Measurements from ENCODE around the gene HCLS1. TPM values are rescaled to one million over a fixed set of nuclear protein-coding genes. Genes with fewer than 3 reads are reported as not detected.
"Not testable (repeated sequence)": the region's sequence is repeated elsewhere in the genome, so short reads cannot be mapped to it uniquely, and the experiment has no call there.

The HCLS1 gene, protein sequence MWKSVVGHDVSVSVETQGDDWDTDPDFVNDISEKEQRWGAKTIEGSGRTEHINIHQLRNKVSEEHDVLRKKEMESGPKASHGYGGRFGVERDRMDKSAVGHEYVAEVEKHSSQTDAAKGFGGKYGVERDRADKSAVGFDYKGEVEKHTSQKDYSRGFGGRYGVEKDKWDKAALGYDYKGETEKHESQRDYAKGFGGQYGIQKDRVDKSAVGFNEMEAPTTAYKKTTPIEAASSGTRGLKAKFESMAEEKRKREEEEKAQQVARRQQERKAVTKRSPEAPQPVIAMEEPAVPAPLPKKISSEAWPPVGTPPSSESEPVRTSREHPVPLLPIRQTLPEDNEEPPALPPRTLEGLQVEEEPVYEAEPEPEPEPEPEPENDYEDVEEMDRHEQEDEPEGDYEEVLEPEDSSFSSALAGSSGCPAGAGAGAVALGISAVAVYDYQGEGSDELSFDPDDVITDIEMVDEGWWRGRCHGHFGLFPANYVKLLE
- polyA plus RNA-seq (ENCODE audit: insufficient read length in 4 of 4), result 1 to 10 TPM; 5.0 to 8.8 (median 7.8) TPM

DNA sequence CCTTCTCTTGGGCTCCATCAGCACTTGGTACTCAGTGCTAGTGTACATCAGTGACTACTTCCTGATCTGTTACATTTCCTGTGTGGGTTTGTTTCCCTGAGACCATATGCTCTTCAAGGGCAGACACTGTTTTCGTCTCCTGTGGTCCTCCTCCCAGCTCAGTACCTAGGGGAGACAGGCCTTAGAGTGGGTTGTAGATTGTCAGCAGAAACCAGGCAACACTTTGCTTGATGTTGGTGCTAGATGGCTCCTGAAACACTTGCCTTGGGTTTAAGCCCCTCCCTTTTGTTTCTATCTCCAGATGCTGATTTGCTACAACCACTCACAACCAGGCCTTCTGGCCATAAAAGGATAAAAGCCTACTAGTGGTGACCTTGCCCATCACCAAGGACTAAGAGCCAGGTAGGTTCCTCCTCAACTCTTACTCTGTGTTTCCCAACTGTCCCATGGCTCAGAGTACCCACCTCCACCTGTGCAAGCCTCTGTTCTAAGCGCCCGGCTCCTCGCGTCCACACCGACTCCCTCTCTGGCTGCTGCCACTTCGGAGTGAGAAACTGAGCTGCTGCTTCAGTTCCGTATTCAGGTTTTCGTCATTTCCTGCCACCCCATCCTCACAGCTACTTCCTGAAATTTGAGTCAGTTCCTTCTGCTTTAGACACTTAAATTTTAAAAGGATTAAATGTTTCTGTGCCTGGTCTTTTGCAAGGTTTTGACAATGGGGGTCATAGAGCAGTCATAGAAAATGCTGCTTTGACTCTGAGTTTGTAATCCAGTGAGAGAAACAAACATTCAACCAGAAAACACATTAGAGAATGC lies at the start of gene HCLS1:
Gene HCLS1 (minus strand): TSS at position 548 of the 816 bp plus-strand sequence. CDS start 2,556 bp downstream, outside the sequence.
- DNase-seq (ENCODE audit: low read depth in 4 of 4, low spot score in 3 of 4), result no peak

- DNase-seq (ENCODE audit: low read depth in 4 of 4, low spot score in 3 of 4), result no peak
Observed at GRCh38 chr3:121710347-121710746, 49.6 kb upstream of the HCLS1 start.

DNA sequence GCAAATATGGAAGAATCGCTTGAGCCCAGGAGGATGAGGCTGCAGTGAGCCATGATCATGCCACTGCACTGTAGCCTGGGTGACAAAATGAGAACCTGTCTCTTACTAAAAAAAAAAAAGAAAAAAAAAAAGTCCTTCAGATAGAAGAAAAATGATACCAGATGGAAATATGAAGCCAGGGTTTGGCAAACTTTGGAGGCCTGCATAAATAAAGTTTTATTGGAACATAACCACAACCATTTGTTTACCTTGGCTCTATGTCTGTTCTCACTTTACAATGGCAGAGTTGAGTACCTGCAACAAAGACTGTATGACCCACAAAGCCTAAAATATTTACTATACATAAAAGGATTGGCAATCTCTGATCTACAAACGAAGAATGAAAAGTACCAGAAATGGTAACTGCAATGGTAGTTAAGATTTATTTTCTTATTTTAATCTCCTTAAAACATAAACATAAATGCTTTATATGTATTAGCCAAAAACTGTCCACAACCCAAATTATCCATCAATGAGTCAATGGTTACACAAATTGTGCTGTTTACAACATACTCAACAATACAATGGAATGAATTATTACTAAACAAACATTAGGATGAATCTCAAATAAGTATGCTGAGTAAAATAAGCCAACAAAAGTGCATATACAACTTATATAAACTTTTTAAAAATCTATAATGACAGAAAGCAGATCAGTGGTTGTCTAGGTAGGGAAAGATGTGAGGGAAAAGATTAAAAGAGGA lies 47.0 kb upstream of the HCLS1 start:
- DNase-seq (ENCODE audit: low read depth in 4 of 4, low spot score in 3 of 4), result no peak

DNA sequence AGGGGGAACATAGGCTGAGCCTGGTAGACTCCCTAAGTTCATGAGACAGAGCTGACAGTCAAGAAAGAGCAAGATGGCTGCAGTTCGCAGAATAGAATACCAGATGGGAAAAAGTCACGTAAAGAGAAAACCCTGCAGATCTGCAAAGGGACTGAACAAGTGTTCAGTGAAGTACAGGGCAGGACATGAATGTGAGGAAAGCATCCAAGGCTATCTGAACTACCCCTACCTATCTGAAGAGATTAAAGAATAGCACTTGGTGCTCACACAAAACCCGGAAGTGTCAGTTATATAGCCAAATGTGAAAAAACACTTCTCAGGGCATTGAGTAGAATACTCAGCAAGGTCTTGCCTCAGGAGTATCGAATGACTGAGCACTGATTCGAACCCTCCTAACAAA lies 44.8 kb upstream of the HCLS1 start:
- no peak for DNase-seq (ENCODE audit: low read depth in 4 of 4, low spot score in 3 of 4)

DNA sequence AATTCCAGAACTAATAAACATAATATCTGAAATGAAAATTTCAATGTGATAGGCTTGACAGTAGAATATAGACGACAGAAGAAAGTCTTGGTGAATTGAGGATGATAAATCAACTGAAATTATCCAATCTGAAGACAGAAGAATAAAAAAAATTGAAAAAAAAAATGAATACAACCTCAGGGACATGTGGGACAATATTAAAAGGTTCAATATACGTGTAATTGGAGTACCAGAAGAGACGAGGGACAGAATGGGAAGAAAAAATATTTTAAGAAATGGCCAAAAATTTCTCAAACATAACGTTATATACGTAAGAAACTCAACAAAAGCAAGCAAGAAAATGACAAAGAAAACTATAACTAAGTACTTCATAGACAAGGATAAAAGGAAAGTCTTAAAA lies 43.3 kb upstream of the HCLS1 start:
- no peak for DNase-seq (ENCODE audit: low read depth in 4 of 4, low spot score in 3 of 4)

DNA sequence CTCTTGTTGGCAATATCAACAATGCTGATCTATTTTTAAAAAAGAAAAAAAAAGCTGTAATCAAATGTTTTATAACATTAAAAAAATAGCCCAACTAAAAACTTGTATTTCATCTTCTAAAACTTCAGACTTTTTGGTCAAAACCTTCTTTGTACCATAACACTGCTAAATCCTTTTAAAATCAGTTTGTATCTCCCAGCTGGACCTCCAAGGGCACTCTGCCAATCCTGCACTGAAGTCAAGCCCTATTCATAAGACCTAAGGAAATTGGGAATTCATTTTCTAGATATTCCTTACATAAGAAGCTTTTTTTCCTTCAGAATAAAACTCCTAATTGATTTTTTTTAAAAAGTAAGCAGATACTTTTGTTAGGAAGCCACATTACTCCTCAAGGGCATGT lies 38.2 kb upstream of the HCLS1 start:
- DNase-seq (ENCODE audit: low read depth in 4 of 4, low spot score in 3 of 4), result no peak

DNA sequence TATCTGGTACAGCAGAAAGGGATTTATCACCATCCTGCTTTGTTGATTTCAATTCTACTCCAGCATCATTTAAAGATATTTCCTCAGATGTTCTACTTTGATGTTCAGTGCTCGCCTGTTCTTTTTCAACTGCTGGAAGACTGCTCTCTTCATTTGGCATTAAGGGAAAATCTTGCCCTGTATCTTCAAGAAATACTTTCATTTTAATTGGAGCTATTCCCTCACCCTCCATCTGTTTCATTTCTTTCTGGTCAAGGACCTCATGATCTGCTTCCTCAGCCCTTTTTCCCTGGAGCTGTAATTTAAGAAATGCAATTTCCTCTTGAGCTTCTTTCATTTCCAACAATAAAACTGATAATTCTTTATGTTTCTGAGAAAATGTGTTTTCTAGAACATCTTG lies 37.8 kb upstream of the HCLS1 start:
- no peak for DNase-seq (ENCODE audit: low read depth in 4 of 4, low spot score in 3 of 4)

DNA sequence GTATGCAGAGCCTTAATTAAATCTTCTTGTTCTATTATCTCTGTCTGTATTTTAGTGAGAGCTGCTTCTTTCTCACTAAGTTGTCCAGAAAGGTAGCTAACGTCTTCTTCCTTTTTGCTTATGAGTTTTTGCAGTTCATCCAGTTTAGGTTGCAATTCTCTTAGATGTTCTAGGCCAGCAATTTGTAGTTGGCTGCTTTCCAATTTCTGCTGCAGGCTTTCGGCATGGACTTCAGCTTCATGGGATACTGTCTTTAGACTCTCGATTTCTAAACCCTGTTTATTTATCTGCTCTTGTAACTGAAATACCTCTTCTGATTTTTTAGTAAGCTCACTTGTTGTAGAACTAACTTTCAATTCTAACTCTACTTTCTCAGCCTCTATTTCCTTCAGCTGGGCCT lies 35.5 kb upstream of the HCLS1 start:
- no peak for DNase-seq (ENCODE audit: low read depth in 4 of 4, low spot score in 3 of 4)

DNA sequence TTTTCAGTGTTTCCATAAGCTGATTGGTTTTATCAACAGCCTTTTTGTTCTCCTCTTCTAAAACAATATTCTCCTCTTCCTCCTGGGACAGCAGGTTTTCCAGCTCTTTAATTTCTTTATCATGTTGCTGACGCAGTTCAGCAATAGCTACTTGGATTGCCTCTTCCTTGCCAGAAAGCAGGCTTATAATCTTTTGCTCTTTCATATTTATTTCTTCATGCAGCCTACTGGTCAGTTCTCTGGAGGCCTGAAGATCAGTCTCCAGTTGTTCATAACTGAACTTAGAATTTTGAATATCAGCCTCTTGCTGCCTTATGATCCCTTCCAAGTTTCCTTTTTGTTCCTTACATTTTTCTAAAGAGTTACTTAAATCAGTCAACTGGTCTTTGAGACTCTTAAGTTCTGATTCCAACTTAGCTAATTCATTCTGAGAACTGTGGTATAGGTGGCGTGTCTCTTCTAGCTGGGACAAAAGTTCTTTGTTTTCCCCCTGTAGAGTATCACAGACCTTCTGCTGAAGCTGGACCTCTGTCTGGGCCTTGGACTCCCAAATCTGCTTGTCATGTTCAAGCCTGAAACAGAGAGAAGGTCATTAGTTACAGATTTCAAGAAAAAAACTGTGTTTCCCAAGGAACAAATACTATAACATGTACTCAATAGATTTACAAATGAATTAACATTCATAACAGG lies 31.5 kb upstream of the HCLS1 start:
- DNase-seq (ENCODE audit: low read depth in 4 of 4, low spot score in 3 of 4), result no peak

DNA sequence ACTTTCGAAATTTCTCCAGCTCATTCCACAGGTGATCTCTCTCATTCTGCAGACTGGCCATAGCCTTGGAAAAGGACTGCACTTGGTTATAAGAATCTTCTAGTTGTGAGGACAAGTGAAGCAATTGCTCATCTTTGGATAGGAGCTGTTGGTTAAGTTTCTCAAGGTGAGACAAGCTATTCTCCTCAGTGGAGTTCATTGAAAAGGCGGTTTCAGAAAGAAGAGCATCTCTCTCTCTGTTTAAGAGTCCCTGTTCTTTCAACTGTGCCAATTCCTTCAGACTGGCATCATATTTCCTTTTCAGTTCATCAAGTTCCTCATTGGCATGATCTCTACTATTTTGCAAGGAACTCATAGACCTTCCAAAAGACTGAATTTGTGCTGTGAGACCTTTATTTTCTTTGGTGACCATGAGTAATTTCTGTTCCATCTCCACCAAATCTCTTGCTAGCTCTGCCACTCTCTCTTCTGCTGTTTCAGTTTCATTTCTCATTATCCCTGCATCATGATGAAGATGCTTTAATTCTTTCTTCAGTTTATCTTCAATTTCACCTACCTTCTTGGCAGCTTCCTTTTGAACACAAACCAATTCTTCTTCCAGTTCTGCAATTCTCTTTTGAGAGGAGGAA lies 30.2 kb upstream of the HCLS1 start:
- no peak for DNase-seq (ENCODE audit: low read depth in 4 of 4, low spot score in 3 of 4)

DNA sequence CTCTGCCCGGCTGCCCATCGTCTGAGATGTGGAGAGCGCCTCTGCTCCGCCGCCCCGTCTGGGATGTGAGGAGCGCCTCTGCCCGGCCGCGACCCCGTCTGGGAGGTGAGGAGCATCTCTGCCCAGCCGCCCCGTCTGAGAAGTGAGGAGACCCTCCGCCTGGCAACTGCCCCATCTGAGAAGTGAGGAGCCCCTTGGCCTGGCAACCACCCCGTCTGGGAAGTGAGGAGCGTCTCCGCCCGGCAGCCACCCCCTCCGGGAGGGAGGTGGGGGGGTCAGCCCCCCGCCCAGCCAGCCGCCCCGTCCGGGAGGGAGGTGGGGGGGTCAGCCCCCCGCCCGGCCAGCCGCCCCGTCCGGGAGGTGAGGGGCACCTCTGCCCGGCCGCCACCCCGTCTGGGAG lies 28.0 kb upstream of the HCLS1 start:
- not testable (repeated sequence) for DNase-seq (ENCODE audit: low read depth in 4 of 4, low spot score in 3 of 4)

- no peak for DNase-seq (ENCODE audit: low read depth in 4 of 4, low spot score in 3 of 4)
Observed at GRCh38 chr3:121681792-121682191, 21.1 kb upstream of the HCLS1 start.

DNA sequence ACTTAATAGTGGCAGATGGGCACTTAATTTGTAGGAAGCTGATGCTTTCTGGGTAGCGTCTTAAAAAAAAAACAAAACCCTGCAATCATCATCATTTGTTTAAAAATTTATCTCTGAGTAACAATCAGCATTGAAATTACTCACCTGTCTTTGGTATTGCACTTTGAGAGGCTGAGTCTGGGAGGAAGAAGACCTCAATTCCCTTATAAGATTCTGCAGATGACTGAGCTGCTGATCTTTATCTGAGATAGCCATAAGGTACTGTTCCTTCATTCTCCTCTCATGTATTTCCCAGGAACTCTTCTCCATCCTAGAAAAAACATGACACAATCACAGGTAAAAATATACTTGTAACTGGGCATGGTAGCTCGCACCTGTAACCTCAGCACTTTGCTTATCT lies 16.4 kb upstream of the HCLS1 start:
- DNase-seq (ENCODE audit: low read depth in 4 of 4, low spot score in 3 of 4), result no peak

DNA sequence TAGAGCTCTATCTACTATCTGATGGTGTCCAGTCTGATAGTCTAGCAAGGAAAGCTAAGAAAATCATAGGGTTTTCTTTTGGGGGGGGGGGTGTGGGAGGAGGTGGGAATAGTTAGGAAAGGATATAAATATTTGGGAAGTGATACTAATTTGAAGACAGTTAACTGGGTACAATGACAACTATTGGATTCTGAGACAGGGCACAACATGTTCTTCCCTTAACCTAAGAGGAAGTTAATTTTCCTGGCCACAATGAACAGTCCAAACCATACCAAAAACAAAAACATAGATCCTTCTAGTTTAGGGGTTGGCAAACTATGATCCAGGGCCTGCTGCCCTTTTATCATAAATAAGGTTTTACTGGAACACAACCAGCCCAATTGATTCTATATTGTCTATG lies 10.0 kb upstream of the HCLS1 start:
- DNase-seq (ENCODE audit: low read depth in 4 of 4, low spot score in 3 of 4), result no peak

GRCh38 chr3:121667333-121667732 lies 6.6 kb upstream of the HCLS1 start:
- DNase-seq (ENCODE audit: low read depth in 4 of 4, low spot score in 3 of 4), result no peak

DNA sequence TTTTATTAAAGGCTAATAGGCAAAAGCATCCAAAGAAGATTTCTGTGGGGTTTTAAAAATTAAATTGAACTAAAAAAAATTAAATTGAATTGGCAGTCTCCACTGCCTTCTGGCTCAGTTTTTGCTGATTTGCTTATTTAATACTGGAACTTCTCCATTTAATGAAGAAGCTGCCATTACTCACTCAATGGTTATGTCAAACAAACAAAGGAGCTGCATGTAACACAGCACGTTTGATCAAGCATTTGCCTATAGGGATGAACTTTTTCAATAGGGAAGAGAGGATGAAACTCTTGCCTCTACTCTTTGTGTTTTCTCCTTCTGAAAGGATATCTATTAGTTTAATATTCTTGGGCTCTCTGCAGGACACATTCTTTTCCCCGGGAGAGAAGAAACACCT lies 4.8 kb upstream of the HCLS1 start:
- no peak for DNase-seq (ENCODE audit: low read depth in 4 of 4, low spot score in 3 of 4)

DNA sequence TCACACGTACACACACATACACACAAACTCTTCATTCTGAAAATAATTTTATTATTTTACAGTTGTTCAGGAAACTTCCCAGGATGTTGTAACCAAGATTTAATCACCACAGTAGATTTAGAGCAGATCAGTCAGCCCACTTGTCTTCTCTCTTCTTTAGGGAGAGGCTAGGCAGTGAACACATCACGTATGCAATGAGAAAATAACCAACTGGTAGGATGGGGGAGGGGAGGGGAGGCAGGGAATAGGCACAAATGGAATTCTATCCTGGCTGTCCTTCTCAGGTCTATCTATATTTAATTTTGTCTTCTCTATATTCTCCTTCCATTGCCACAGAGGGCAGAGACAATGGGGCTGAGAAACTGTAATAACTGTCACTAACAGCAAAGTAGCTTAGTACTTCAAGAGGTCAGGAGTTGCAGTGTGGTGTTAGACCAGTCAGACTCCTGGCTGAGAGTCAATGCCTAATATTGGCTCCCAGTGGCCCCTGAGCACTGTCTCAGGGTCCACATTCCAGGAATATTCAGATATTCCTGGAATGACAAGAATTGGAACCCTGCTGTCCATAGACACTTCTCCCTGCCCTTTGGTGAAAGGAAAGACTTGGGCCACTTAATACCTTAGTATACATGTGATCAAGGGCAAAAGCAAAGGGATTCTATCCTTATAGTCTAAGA lies 2.6 kb upstream of the HCLS1 start:
- no peak for DNase-seq (ENCODE audit: low read depth in 4 of 4, low spot score in 3 of 4)

DNA sequence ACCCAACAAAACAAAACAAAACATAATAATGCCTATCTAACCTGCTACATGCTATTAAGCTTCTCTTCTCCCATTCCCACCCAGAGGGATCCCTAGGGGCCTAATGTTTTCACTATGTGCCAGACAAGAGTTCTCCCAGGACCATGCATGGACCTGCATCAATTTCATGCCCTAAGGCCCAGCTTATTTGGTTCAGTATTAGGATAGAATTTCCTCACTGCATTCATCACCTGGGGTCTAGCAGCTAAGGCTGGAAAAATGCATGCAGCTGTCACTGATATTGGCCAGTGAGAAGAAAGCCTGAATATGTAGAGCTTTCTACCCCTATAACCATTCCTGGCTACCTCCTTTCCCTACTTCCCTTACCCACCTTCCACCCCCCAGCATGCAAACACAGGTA lies 2.0 kb upstream of the HCLS1 start:
- DNase-seq (ENCODE audit: low read depth in 4 of 4, low spot score in 3 of 4), result no peak

GRCh38 chr3:121661376-121661775 lies 673 bp upstream of the HCLS1 start:
- no peak for DNase-seq (ENCODE audit: low read depth in 4 of 4, low spot score in 3 of 4)
